ENCODE measurements around the gene TNS3.

TNS3 gene

DNA sequence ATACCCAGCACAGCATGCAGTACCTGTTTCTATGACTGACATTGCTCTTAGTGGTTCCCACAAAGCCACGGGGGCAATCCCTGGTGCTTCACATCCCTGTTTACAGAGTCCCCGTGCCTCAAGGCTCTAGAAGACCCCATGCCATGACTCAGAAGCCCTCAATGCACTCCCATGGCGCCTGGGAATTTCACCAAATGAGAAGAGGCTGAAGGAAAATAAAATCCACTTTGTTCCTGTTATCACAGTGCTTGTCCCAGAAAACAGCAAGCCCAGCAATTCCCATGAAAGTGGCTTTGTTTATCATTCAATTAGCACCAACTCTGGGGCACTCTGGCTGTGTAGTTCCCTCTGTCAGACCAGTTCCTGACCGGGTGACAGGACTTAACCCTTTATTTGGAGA lies 268.3 kb downstream of the TNS3 start:
- TF ChIP-seq, protein P1, sequence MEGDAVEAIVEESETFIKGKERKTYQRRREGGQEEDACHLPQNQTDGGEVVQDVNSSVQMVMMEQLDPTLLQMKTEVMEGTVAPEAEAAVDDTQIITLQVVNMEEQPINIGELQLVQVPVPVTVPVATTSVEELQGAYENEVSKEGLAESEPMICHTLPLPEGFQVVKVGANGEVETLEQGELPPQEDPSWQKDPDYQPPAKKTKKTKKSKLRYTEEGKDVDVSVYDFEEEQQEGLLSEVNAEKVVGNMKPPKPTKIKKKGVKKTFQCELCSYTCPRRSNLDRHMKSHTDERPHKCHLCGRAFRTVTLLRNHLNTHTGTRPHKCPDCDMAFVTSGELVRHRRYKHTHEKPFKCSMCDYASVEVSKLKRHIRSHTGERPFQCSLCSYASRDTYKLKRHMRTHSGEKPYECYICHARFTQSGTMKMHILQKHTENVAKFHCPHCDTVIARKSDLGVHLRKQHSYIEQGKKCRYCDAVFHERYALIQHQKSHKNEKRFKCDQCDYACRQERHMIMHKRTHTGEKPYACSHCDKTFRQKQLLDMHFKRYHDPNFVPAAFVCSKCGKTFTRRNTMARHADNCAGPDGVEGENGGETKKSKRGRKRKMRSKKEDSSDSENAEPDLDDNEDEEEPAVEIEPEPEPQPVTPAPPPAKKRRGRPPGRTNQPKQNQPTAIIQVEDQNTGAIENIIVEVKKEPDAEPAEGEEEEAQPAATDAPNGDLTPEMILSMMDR (IDR thresholded peaks at IDR 0.05; ENCODE audit: borderline replicate concordance, insufficient read depth, low read depth, low read length) = no peak
- no peak overlapping the region for H3K4me3 ChIP-seq (ENCODE audit: low read depth, low read length)

GRCh38 chr7:47311891-47312290 lies 270.0 kb downstream of the TNS3 start:
- TF ChIP-seq, protein P1 (IDR thresholded peaks at IDR 0.05; ENCODE audit: borderline replicate concordance, insufficient read depth, low read depth, low read length) = no peak
- no peak overlapping the region for H3K4me3 ChIP-seq (ENCODE audit: low read depth, low read length)

DNA sequence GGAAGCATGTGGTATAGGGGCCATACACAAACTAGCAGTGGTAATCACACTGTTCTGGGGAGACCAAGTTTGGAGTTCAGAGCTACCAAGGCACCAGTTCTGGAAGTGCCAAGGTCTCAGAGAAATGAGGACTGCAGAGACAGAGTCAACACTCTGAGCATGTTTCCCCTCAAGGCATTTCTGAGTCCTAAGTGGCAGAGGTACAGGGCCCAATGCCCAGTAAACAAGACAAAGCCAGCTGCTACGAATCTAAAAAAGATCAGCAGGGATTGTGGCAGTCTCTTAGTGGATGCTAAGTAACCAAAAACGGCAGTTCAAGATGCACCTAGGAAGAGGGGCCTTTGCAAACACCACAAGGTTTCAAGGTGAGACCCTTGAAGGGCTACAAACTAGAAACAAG lies 271.9 kb downstream of the TNS3 start:
- no peak overlapping the region for H3K4me3 ChIP-seq (ENCODE audit: low read depth, low read length)

DNA sequence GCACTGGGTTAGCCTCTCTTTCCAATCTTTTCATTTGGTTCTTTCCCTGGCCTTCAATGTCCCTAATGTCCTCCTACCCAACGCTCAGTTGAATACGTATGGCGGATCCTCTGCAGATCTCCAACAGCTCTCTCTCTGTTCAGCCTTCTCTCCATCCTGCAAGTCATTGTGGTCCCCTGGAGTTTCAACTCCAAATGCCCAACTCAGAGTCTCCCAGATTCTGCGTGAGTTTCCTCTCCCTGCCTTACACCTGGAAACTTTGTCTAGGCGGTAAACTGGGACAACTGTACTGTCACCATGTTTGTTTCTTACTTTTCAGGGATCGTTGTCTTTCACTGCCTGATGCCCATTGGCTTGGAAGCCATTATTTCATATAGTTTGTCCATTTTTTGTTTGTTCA lies 273.1 kb downstream of the TNS3 start:
- TF ChIP-seq, protein P1 (IDR thresholded peaks at IDR 0.05; ENCODE audit: borderline replicate concordance, insufficient read depth, low read depth, low read length) = no peak
- H3K4me3 ChIP-seq (ENCODE audit: low read depth, low read length) = no peak overlapping the region

More for the DNA sequence above, 271.9 kb downstream of the TNS3 start:
- TF ChIP-seq, protein P1 (IDR thresholded peaks at IDR 0.05; ENCODE audit: borderline replicate concordance, insufficient read depth, low read depth, low read length) = no peak

DNA sequence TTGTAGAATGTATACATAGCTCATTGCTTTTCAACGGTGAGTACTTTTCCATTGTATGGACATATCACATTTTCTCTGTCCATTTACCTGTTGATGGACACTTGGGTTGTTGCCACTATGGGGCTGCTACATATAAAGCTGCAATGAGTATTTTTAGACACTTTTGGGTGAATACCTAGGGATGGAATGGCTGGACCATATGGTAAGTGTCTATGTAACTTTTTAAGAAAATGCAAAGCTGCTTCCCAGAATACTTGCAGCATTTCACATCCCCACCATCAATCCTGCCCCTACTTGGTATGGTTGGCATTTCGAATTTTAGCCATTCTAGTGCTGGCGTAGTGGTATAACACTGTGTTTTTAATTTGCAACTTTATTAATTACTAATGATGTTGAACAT lies 274.6 kb downstream of the TNS3 start:
- TF ChIP-seq, protein P1 (IDR thresholded peaks at IDR 0.05; ENCODE audit: borderline replicate concordance, insufficient read depth, low read depth, low read length) = no peak
- no peak overlapping the region for H3K4me3 ChIP-seq (ENCODE audit: low read depth, low read length)

- no peak overlapping the region for H3K4me3 ChIP-seq (ENCODE audit: low read depth, low read length)
- TF ChIP-seq, protein P1 (IDR thresholded peaks at IDR 0.05; ENCODE audit: borderline replicate concordance, insufficient read depth, low read depth, low read length) = no peak
These were observed 276.9 kb downstream of the TNS3 start for GRCh38 chr7:47304727-47305719.

All from GM12875 (cell line).